GM12878 (cell line): Measurements from ENCODE around the gene ICA1. TPM values are rescaled to one million over a fixed set of nuclear protein-coding genes. Genes with fewer than 3 reads are reported as not detected.
A peak's percentile ranks its signal among the peaks of the same experiment; 100 is the strongest.

ENCODE experiments used
- ATF3 ChIP-seq: IDR thresholded peaks from 2 replicates; pipeline ENCODE4 v1.6.1; 2011; ENCODE audit warnings: low read depth, mild to moderate bottlenecking, low read length, moderate library complexity, borderline replicate concordance; ENCODE audit errors: extremely low read depth
- BHLHE40 ChIP-seq, 2 experiments: fragments of 450-650 bp in 1 of 2; IDR thresholded peaks; 2 replicates each; pipeline ENCODE4 v1.6.1; 2011 to 2017; ENCODE audit warnings: low read depth in 2 of 2, borderline replicate concordance in 1 of 2, improper control_type of control experiment in 1 of 2, low read length in 1 of 2, mild to moderate bottlenecking in 1 of 2
- BRCA1 ChIP-seq: IDR thresholded peaks from 2 replicates; pipeline ENCODE4 v1.6.1; 2011; ENCODE audit warnings: low read depth, low read length, improper control_type of control experiment
- CHD2 ChIP-seq: IDR thresholded peaks from 2 replicates; pipeline ENCODE4 v1.6.1; 2011; ENCODE audit warnings: low read depth, low read length, improper control_type of control experiment, borderline replicate concordance
- FOS ChIP-seq: IDR thresholded peaks from 3 replicates; pipeline ENCODE4 v1.6.1; 2011; ENCODE audit warnings: borderline replicate concordance; ENCODE audit not compliant: insufficient read length; ENCODE audit errors: extremely low read depth
- FOXK2 ChIP-seq: fragments of 450-650 bp; IDR thresholded peaks from 2 replicates; pipeline ENCODE4 v1.6.1; 2017; ENCODE audit warnings: mild to moderate bottlenecking, moderate library complexity
- GABPA ChIP-seq: IDR thresholded peaks from 2 replicates; pipeline ENCODE4 v1.6.1; 2014; ENCODE audit warnings: antibody characterized with exemption, low read depth, mild to moderate bottlenecking, inconsistent platforms
- HDGF ChIP-seq: fragments of 450-650 bp; IDR thresholded peaks from 2 replicates; pipeline ENCODE4 v1.6.1; 2016; ENCODE audit warnings: antibody characterized with exemption
- IRF4 ChIP-seq: IDR thresholded peaks from 2 replicates; pipeline ENCODE4 v1.6.1; 2011; ENCODE audit warnings: low read depth, low read length
- JUND ChIP-seq: IDR thresholded peaks from 2 replicates; pipeline ENCODE4 v1.6.1; 2012; ENCODE audit warnings: low read depth, mild to moderate bottlenecking, low read length, improper control_type of control experiment, moderate library complexity
- MTA3 ChIP-seq: IDR thresholded peaks from 2 replicates; pipeline ENCODE4 v1.6.1; 2012; ENCODE audit warnings: low read length, inconsistent platforms, borderline replicate concordance
- PKNOX1 ChIP-seq: fragments of 450-650 bp; IDR thresholded peaks from 2 replicates; pipeline ENCODE4 v1.6.1; 2016; ENCODE audit warnings: mild to moderate bottlenecking
- POLR2A ChIP-seq: IDR thresholded peaks from 2 replicates; pipeline ENCODE4 v1.6.1; 2011; ENCODE audit warnings: low read depth, mild to moderate bottlenecking, low read length
- POLR2AphosphoS2 ChIP-seq: IDR thresholded peaks from 2 replicates; pipeline ENCODE4 v1.6.1; 2011; ENCODE audit warnings: low read depth, mild to moderate bottlenecking, low read length, improper control_type of control experiment, moderate library complexity
- RELA ChIP-seq: fragments of 450-650 bp; IDR thresholded peaks from 2 replicates; pipeline ENCODE4 v1.8.0; 2014; ENCODE audit warnings: borderline replicate concordance; ENCODE audit not compliant: partially characterized antibody
- REST ChIP-seq: IDR thresholded peaks from 2 replicates; pipeline ENCODE4 v1.6.1; 2012; ENCODE audit warnings: mild to moderate bottlenecking, low read depth, low read length
- SIX5 ChIP-seq: IDR thresholded peaks from 2 replicates; pipeline ENCODE4 v1.6.1; 2011; ENCODE audit warnings: mild to moderate bottlenecking, low read depth, low read length, moderate library complexity; ENCODE audit not compliant: severe bottlenecking
- SPI1 ChIP-seq: IDR thresholded peaks from 2 replicates; pipeline ENCODE4 v1.6.1; 2011; ENCODE audit warnings: low read depth, mild to moderate bottlenecking, low read length, moderate library complexity, borderline replicate concordance; ENCODE audit not compliant: insufficient read depth
- WRNIP1 ChIP-seq: IDR thresholded peaks from 2 replicates; pipeline ENCODE4 v1.6.1; 2011; ENCODE audit warnings: low read depth, low read length, improper control_type of control experiment, borderline replicate concordance
- ZBED1 ChIP-seq: IDR thresholded peaks from 2 replicates; pipeline ENCODE4 v1.6.1; 2016; ENCODE audit warnings: borderline replicate concordance
- ZNF207 ChIP-seq: fragments of 450-650 bp; IDR thresholded peaks from 2 replicates; pipeline ENCODE4 v1.6.1; 2014; ENCODE audit warnings: antibody characterized with exemption, mild to moderate bottlenecking, borderline replicate concordance
- ZNF24 ChIP-seq: fragments of 450-650 bp; IDR thresholded peaks from 2 replicates; pipeline ENCODE4 v1.6.1; 2017; ENCODE audit warnings: antibody characterized with exemption, mild to moderate bottlenecking
- polyA plus RNA-seq, 11 experiments: library from polyadenylated mRNA; depleted of rRNA in 4 of 11; unstranded in 6 of 11; stranded (reverse) in 5 of 11; fragments of >200 nt; fragmentation: Nextera tagmentation in 4 of 11; fragmentation: Illumina TruSeq in 1 of 11; extraction: Ambion mirVana in 4 of 11; extraction: Trizol in 1 of 11; gene quantifications; 1 replicate in 1 of 11; 2 replicates in 10 of 11; pipeline versions ENCODE4 v1.2.1 to v1.2.3, GENCODE V29; 2011 to 2016; ENCODE audit warnings: inconsistent platforms in 2 of 11, missing spikeins in 2 of 11, low read depth in 1 of 11
- total RNA-seq, 4 experiments: library from RNA; depleted of rRNA in 3 of 4; stranded (reverse); fragments of >200 nt in 3 of 4; fragmentation: Illumina TruSeq in 1 of 4; extraction: Trizol in 1 of 4; gene quantifications; 2 replicates each; pipeline versions ENCODE4 v1.2.1 to v1.2.3, GENCODE V29; 2013 to 2021

The ICA1 gene
- total and polyA plus RNA-seq, 10 of the 15 experiments (the other 5 are each of a cell fraction or from before 2014, with no cell fraction given) = 1.3 to 35.1 (median 3.3) TPM

GRCh38 chr7:8125680-8126444, 136.1 kb downstream of the ICA1 start (continued):
- no peak for TF ChIP-seq ATF3
- peak; percentile 91 for TF ChIP-seq SPI1
- TF ChIP-seq FOXK2 = no peak
- no peak for TF ChIP-seq BRCA1
- TF ChIP-seq SIX5 = no peak
- peak; percentile 74 for TF ChIP-seq POLR2A
- peak; percentile 80 for TF ChIP-seq IRF4
- TF ChIP-seq RELA = no peak
- TF ChIP-seq PKNOX1 = peak; percentile 96
- TF ChIP-seq REST = no peak
- peak; percentile 36; the same call in 1 of the 2 replicates for TF ChIP-seq ZNF24
- TF ChIP-seq ZNF207 = no peak
- no peak for TF ChIP-seq MTA3
- TF ChIP-seq FOS = no peak
- 0 out of 2 replicates have a peak, but pooled peaks have one; percentile 30 for TF ChIP-seq POLR2AphosphoS2
- peak; percentile 69 for TF ChIP-seq ZBED1
- TF ChIP-seq CHD2 = peak; percentile 9
- peak; percentile 30; the same call in 1 of the 2 replicates for TF ChIP-seq HDGF
- 0 out of 2 replicates have a peak, but pooled peaks have one; percentile 85 for TF ChIP-seq WRNIP1
- TF ChIP-seq BHLHE40 (IDR thresholded peaks at IDR 0.05; ENCODE audit: borderline replicate concordance in 1 of 2, low read depth in 2 of 2, low read length in 1 of 2) = peak; percentile 77 to 86; a peak in 3 of 4 replicates
- TF ChIP-seq JUND = no peak
- no peak for TF ChIP-seq GABPA
